Left ventricle myocardium inferior (tissue), 1 donor: Measurements from ENCODE around the gene NEUROD1. TPM values are rescaled to one million over a fixed set of nuclear protein-coding genes. Genes with fewer than 3 reads are reported as not detected.

Experiments used
- DNase-seq: peaks from one replicate; pipeline ENCODE4 v3.0.0-alpha.2; 2020
- H3K27ac ChIP-seq: fragments of 200-600 bp; replicated peaks from 2 replicates; pipeline ENCODE4 v1.8.0; 2021
- H3K27me3 ChIP-seq: fragments of 200-600 bp; 2 replicates; pipeline ENCODE4 v1.8.0; 2021; ENCODE audit warnings: low read depth
- H3K36me3 ChIP-seq: fragments of 200-600 bp; 2 replicates; pipeline ENCODE4 v1.8.0; 2021
- H3K4me1 ChIP-seq: fragments of 200-600 bp; 2 replicates; pipeline ENCODE4 v1.8.0; 2021
- H3K4me3 ChIP-seq: fragments of 200-600 bp; 2 replicates; pipeline ENCODE4 v1.8.0; 2021; ENCODE audit warnings: mild to moderate bottlenecking, moderate library complexity
- H3K9me3 ChIP-seq: fragments of 200-600 bp; replicated peaks from 2 replicates; pipeline ENCODE4 v1.8.0; 2021
- intact Hi-C: fragments of 100-400 bp; cut with micrococcal nuclease; formaldehyde crosslinking; loops from one replicate; pipeline ENCODE4 v1.11.0; 2022
- total RNA-seq: library from RNA; stranded (reverse); fragmentation: NEBNext Ultra II Directional; extraction: Animal tissue kit (Norgen Biotek cat#: 25700); gene quantifications from one replicate; pipeline ENCODE4 v1.2.1, GENCODE V29; 2021
- TF ChIP-seq, protein P1 (sequence below): fragments of 200-600 bp; IDR thresholded peaks from 2 replicates; pipeline ENCODE4 v1.8.0; 2021; ENCODE audit warnings: antibody characterized with exemption, mild to moderate bottlenecking, borderline replicate concordance
- donor health status: DM: no; HTN: yes; CAD: no; lungs with severe emphysema.

NEUROD1 gene
- total RNA-seq, 1 donor from 2014 or later: not detected

DNA sequence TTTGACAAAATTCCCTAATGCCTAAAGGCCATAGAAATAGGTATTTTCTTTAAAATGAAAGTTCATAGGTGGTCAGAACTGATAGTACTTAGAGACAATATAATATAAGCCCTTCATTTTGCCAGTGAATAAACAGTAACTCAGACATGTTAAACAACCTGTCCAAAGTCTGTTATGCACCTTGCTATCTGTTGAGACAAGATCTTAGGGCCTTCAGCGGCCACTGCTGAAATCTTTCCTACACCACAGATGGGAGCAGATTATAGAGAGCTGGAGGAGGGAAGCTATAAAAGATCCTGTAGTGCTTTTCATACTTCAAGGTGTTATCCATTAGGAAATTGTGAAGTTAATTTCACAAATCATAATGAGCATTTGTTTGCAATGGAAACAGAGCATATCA, 37.2 kb downstream of the NEUROD1 start:
- Histone ChIP-seq H3K27me3 (peaks cover 25% of the 10 kb centered on the region), H3K4me1 (no peaks in the 10 kb centered on the region), H3K27ac (no peak overlapping the region), H3K36me3 (no peaks in the 10 kb centered on the region), H3K9me3 (no peaks in the 10 kb centered on the region), H3K4me3 (no peak overlapping the region)
- intact Hi-C loops: no loop called here
- TF ChIP-seq, protein P1, sequence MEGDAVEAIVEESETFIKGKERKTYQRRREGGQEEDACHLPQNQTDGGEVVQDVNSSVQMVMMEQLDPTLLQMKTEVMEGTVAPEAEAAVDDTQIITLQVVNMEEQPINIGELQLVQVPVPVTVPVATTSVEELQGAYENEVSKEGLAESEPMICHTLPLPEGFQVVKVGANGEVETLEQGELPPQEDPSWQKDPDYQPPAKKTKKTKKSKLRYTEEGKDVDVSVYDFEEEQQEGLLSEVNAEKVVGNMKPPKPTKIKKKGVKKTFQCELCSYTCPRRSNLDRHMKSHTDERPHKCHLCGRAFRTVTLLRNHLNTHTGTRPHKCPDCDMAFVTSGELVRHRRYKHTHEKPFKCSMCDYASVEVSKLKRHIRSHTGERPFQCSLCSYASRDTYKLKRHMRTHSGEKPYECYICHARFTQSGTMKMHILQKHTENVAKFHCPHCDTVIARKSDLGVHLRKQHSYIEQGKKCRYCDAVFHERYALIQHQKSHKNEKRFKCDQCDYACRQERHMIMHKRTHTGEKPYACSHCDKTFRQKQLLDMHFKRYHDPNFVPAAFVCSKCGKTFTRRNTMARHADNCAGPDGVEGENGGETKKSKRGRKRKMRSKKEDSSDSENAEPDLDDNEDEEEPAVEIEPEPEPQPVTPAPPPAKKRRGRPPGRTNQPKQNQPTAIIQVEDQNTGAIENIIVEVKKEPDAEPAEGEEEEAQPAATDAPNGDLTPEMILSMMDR: no peak
- no peak for DNase-seq

DNA sequence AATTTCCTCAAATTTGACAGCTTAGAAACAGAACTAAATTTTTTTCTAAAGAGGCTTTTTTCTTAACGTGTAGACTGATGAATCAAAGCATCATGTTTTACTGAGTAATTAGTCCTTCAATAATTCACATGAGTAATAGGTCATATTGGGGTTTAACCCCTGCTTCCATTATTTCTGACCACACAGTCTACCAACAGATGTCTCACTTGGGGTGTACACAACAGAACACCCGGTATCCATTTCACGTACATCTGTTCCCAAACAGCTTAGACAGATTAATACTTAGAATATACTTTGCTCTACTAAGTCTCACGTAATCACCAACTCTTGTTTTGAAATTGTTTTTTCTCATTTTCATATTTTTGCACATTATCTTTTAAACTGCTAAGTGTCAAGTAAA, 38.2 kb downstream of the NEUROD1 start:
- TF ChIP-seq, protein P1: no peak
- Histone ChIP-seq H3K36me3 (no peaks in the 10 kb centered on the region), H3K27me3 (peaks cover 18% of the 10 kb centered on the region), H3K4me1 (no peaks in the 10 kb centered on the region), H3K4me3 (no peak overlapping the region), H3K9me3 (no peaks in the 10 kb centered on the region), H3K27ac (no peak overlapping the region)
- no peak for DNase-seq
- intact Hi-C loops: no loop called here

DNA sequence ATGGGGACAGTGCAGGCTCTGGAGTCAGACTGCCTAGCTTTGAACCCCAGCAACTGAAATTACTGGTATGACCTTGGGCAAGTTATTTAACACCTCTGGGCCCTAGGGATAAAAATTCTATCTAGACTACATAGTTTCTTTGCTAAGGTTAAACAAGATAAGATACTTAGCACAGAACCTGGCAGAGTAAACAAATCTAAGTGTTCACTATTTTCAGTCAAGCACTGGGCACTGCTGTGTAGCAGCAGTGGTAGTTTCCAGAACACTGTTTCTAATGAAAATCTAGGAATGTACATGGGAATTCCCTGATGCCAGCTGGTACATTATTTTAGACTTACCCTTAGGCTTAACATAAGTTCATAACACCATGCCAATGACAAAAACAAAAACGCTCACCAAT, 40.6 kb downstream of the NEUROD1 start:
- Histone ChIP-seq H3K4me1 (no peaks in the 10 kb centered on the region), H3K27me3 (no peaks in the 10 kb centered on the region), H3K36me3 (no peaks in the 10 kb centered on the region), H3K4me3 (no peak overlapping the region), H3K9me3 (no peaks in the 10 kb centered on the region), H3K27ac (no peak overlapping the region)
- TF ChIP-seq, protein P1: no peak
- intact Hi-C loops: no loop called here
- DNase-seq: no peak

DNA sequence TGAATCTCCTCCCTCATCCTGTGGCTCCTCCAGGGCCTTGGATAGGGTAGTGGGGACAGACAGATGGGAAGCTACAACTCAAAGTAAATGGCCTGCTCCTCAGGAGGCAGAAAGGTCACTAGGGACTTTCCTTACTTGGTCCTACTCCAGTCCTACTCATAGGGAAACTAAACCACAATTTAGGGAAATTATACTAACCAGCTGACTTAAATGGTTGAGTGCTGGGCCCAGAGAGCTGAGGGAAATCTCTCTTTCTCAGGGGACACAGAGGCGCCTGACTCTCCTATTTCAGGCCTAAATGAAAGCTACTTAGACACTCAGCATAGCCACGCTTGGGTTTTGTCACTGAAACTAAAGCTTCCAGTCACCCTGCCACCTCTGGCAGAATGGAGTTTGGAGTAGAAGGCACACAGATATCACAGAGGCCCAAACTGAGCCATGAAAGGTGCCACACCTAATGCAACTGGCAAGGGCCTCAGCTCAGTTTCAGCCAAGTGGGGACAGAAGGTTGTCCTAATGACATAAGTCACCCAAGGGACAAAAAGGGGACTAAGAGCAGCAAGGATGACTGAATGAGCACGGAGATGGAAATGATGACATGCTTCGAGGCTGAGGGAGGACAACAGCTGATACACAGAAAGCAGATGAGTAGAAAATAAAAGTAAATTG, 47.5 kb downstream of the NEUROD1 start:
- TF ChIP-seq, protein P1: no peak
- intact Hi-C loops: no loop called here
- no peaks in the 10 kb centered on the region for H3K9me3 ChIP-seq
- no peaks in the 10 kb centered on the region for H3K27me3 ChIP-seq
- no peaks in the 10 kb centered on the region for H3K4me1 ChIP-seq
- no peak overlapping the region for H3K4me3 ChIP-seq
- no peaks in the 10 kb centered on the region for H3K36me3 ChIP-seq
- DNase-seq: no peak
- H3K27ac ChIP-seq: no peak overlapping the region

DNA sequence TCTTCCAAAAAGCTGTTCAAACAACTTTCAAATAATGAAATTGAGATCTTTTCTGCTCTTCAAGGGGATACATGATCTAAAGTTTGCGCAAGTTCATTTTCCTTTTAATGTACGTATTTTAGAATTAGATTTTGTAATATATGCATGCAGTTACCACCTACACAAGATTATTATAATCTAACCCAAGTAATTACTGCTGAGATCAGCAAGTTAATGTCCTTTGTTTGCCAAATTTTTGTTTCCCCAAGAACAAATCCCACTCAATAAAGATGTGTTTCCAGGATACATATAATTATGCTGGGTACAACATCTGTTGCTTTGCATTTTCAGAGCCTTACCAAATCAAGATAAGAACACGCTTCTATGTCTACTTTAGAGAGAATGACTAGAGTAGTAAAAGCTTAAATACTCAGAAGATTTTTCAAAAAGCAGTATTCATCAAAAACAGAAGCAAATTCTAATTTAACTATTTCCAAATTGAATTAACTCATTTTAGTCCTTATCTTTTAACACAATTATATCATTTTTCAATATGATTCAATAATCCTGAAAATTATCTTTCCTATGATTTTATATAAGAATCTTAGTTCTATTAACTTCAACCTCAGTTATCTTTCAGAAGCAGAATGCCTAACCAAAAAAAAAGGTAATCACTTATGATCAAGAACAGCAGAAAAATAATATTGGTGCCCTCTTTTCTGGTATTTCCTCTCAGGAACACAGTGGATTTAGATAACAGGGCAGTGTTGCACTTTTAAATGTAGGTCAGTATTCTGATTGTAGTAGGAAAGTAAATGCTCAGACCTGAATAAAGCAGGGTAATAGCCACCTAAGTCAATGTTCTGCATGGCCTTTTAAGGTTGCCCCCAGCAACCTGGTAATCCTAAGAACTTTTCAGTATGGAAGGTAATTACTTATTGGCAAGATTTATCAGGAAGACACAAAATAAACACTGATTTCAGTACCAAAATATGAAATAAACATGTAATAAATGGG, 51.4 kb downstream of the NEUROD1 start:
- no peak overlapping the region for H3K4me3 ChIP-seq
- H3K36me3 ChIP-seq: no peaks in the 10 kb centered on the region
- no peak for DNase-seq
- peaks cover 7% of the 10 kb centered on the region for H3K27me3 ChIP-seq
- H3K4me1 ChIP-seq: no peaks in the 10 kb centered on the region
- no peak overlapping the region for H3K27ac ChIP-seq
- intact Hi-C loops: no loop called here
- TF ChIP-seq, protein P1: no peak
- H3K9me3 ChIP-seq: no peaks in the 10 kb centered on the region
